Left ventricle myocardium inferior (tissue), 1 donor: ENCODE data around the gene PRKCZ. TPM values are rescaled to one million over a fixed set of nuclear protein-coding genes. Genes with fewer than 3 reads are reported as not detected.

Experiments
- DNase-seq: peaks from one replicate; pipeline ENCODE4 v3.0.0-alpha.2; 2020
- H3K27ac ChIP-seq: fragments of 200-600 bp; replicated peaks from 2 replicates; pipeline ENCODE4 v1.8.0; 2021
- H3K27me3 ChIP-seq: fragments of 200-600 bp; 2 replicates; pipeline ENCODE4 v1.8.0; 2021; ENCODE audit warnings: low read depth
- H3K36me3 ChIP-seq: fragments of 200-600 bp; 2 replicates; pipeline ENCODE4 v1.8.0; 2021
- H3K4me1 ChIP-seq: fragments of 200-600 bp; 2 replicates; pipeline ENCODE4 v1.8.0; 2021
- H3K4me3 ChIP-seq: fragments of 200-600 bp; 2 replicates; pipeline ENCODE4 v1.8.0; 2021; ENCODE audit warnings: mild to moderate bottlenecking, moderate library complexity
- H3K9me3 ChIP-seq: fragments of 200-600 bp; replicated peaks from 2 replicates; pipeline ENCODE4 v1.8.0; 2021
- intact Hi-C: fragments of 100-400 bp; cut with micrococcal nuclease; formaldehyde crosslinking; loops from one replicate; pipeline ENCODE4 v1.11.0; 2022
- total RNA-seq: library from RNA; stranded (reverse); fragmentation: NEBNext Ultra II Directional; extraction: Animal tissue kit (Norgen Biotek cat#: 25700); gene quantifications from one replicate; pipeline ENCODE4 v1.2.1, GENCODE V29; 2021
- TF ChIP-seq, protein P1 (sequence below): fragments of 200-600 bp; IDR thresholded peaks from 2 replicates; pipeline ENCODE4 v1.8.0; 2021; ENCODE audit warnings: antibody characterized with exemption, mild to moderate bottlenecking, borderline replicate concordance
- donor health status: DM: no; HTN: yes; CAD: no; lungs with severe emphysema.

The PRKCZ gene
- total RNA-seq, 1 donor from 2014 or later: 19.1 TPM

DNA sequence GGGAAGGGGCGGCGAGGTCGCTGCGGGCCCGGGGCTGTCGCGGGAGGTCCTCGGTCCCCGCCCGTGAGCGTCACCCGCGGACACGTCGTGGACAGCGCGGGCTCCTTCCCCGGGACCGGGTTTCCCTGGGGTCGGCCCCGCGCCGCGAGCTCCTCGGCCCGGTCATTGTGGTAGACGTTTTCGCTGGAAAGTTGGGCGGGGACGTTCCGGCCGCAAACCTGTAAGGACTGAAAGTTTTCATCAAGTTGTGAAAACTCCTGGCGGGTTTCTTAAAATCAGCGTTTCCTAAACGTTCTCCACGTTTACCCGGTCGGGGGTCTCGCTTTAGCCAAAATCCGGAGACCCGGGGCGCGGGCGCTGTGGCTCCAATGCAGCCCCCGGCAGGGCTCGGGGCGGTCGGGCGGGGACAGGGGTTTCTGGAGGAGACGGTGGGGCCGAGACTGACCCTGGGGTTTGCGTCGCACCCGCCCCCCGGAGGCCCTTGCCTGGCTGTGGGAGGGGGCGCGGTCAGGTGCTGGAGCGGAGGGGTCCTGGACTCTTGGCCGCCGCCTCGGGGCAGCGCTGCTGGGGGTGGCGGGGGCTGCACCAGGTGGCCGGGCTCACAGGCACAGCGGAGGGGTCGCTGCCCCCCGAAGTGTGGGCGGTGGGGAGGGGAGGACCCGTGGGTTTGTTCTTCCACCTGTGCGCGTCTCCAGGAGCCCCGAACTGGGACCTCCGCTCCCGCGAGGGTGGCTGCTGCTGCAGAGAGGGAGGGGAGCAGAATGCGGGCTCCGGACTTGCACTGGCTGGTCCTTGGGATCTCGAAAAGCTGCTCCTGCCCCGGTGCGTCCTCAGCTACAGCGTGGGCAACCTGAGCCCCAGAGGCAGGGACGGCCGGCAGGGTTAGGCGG is 827 bp downstream of the PRKCZ start:
- DNase-seq: no peak
- TF ChIP-seq, protein P1, sequence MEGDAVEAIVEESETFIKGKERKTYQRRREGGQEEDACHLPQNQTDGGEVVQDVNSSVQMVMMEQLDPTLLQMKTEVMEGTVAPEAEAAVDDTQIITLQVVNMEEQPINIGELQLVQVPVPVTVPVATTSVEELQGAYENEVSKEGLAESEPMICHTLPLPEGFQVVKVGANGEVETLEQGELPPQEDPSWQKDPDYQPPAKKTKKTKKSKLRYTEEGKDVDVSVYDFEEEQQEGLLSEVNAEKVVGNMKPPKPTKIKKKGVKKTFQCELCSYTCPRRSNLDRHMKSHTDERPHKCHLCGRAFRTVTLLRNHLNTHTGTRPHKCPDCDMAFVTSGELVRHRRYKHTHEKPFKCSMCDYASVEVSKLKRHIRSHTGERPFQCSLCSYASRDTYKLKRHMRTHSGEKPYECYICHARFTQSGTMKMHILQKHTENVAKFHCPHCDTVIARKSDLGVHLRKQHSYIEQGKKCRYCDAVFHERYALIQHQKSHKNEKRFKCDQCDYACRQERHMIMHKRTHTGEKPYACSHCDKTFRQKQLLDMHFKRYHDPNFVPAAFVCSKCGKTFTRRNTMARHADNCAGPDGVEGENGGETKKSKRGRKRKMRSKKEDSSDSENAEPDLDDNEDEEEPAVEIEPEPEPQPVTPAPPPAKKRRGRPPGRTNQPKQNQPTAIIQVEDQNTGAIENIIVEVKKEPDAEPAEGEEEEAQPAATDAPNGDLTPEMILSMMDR: no peak
- Histone ChIP-seq H3K9me3 (no peaks in the 10 kb centered on the region), H3K4me3 (peak overlapping the region; percentile 71), H3K36me3 (no peaks in the 10 kb centered on the region), H3K27ac (peak overlapping the region; percentile 12), H3K4me1 (peaks cover 22% of the 10 kb centered on the region), H3K27me3 (peaks cover 68% of the 10 kb centered on the region)
- intact Hi-C loops: no loop called here

DNA sequence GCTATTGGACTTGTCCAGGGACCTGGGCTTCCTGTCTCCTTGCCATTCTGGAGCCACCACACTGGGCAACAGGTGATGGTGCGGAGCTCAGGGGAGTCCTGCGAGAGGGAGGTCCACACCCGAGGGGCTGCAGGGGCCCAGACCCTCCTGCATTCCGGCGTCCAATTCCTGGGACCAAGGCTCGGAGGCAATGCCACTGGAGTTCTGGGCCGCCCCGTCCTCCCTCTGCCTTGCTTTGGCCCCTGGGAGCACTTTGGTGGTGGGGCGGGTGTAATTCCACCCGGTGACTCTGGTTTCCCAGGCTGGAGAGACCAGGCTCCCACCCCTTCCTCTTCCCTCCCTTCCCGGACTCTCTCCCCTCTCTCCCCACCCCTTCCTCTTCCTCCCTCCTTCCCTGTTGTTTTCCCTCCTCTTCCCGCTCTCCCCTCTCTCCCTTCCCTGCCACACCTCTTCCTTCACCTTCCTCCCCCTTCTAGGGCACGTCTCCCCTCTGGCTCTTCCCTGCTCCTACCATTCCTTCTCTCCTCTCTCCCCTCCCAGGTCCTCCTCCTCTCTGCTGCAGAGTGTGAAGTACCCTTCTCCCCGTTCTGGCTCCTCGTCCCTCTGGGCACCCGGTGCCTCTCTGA is 2.0 kb downstream of the PRKCZ start:
- Histone ChIP-seq H3K36me3 (no peaks in the 10 kb centered on the region), H3K9me3 (no peaks in the 10 kb centered on the region), H3K4me3 (no peak overlapping the region), H3K27me3 (peaks cover 56% of the 10 kb centered on the region), H3K27ac (no peak overlapping the region), H3K4me1 (peaks cover 18% of the 10 kb centered on the region)
- TF ChIP-seq, protein P1: no peak
- intact Hi-C loops: no loop called here
- no peak for DNase-seq

DNA sequence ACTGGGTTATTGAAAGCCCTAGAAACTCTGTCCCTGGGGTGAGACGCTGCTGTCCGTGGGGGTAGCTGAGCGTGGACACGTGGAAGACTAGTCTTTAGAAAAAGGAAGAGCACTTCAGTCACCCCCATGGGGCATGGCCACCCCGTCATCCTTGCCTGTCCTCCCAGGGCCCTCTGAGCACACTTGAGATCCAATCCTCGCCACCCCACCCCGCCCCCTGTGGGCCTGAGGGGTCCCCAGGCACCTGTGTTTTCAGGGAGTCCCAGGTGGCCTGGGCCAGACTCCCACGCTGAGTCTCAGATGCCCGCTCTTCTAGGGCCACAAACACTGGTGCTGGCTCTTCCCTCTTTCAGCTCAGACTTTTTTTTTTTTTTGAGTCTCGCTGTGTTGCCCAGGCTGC is 2.5 kb downstream of the PRKCZ start:
- no peaks in the 10 kb centered on the region for H3K9me3 ChIP-seq
- H3K4me1 ChIP-seq: peaks cover 18% of the 10 kb centered on the region
- TF ChIP-seq, protein P1: no peak
- H3K36me3 ChIP-seq: no peaks in the 10 kb centered on the region
- H3K27me3 ChIP-seq: peaks cover 50% of the 10 kb centered on the region
- no peak for DNase-seq
- intact Hi-C loops: no loop called here
- no peak overlapping the region for H3K4me3 ChIP-seq
- H3K27ac ChIP-seq: no peak overlapping the region

DNA sequence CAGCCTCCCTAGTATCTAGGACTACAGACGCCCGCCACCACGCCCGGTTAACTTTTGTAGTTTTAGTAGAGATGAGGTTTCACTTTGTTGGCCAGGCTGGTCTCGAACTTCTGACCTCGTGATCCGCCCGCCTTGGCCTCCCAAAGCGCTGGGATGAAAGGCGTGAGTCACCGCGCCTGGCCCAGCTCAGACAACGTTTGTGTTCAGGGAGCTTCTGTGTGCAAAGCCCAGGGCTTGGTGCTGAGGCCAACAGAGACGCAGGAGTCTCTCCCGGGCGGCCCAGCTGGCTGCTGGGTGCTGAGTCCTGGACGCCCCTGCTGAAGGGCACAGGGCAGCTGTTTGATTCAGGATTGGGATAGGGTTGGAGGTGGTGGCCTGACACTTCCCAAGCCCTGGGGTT is 3.0 kb downstream of the PRKCZ start:
- Histone ChIP-seq H3K9me3 (no peaks in the 10 kb centered on the region), H3K4me1 (peaks cover 18% of the 10 kb centered on the region), H3K4me3 (no peak overlapping the region), H3K27me3 (peaks cover 46% of the 10 kb centered on the region), H3K36me3 (no peaks in the 10 kb centered on the region), H3K27ac (no peak overlapping the region)
- intact Hi-C loops: no loop called here
- DNase-seq: no peak
- TF ChIP-seq, protein P1: no peak

DNA sequence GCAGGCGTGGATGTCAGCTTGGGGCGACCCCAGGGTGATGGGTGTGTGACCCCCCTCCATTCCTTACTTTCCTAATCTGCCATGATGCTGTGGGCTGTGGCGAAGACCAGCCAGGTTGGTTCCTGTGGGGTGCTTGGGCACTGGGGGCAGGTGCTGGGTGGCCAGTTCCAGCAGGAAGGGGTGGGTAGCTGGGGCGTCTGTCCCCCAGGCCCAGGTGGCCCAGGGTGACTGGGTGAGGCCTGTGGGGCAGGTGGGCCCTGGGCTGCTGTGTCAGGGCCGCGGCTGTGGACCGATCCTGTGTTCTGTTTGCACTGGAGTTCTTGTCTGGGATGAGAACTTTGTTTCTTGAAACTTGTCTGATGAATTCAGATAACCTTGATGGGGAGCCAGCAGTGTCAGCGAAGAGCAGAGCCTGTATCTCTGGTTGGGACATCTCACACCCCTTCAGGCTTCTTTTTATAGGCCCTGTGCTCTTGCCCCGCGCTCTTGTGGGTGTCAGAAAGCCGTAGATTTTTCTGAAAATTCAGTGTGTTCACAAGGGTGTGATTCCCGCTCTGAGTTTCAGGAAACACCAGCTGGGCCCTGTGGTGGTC is 3.7 kb downstream of the PRKCZ start:
- DNase-seq: no peak
- Histone ChIP-seq H3K27me3 (peaks cover 39% of the 10 kb centered on the region), H3K4me3 (no peak overlapping the region), H3K27ac (no peak overlapping the region), H3K36me3 (no peaks in the 10 kb centered on the region), H3K9me3 (no peaks in the 10 kb centered on the region), H3K4me1 (peaks cover 18% of the 10 kb centered on the region)
- TF ChIP-seq, protein P1: no peak
- intact Hi-C loops: no loop called here
